Fibroblast of lung (primary cell): ENCODE results near the gene PARP3. TPM values are rescaled to one million over a fixed set of nuclear protein-coding genes. Genes with fewer than 3 reads are reported as not detected.
A peak's percentile ranks its signal among the peaks of the same experiment; 100 is the strongest.

Experiments
- DNase-seq, 2 donors: peaks; one replicate each; pipeline versions ENCODE4 v3.0.0 to v3.0.0-alpha.2; 2010; ENCODE audit warnings: low read depth in 2 of 2
- H2AFZ ChIP-seq: 2 replicates; pipeline ENCODE4 v1.5.1; 2012; ENCODE audit warnings: low read length, control low read depth, inconsistent platforms
- H3K27ac ChIP-seq: 2 replicates; pipeline ENCODE4 v1.5.1; 2011; ENCODE audit warnings: low read length, control low read depth; ENCODE audit not compliant: insufficient read depth
- H3K27me3 ChIP-seq: 2 replicates; pipeline ENCODE4 v1.5.1; 2011; ENCODE audit warnings: mild to moderate bottlenecking, low read length; ENCODE audit not compliant: control insufficient read depth, insufficient read depth
- H3K36me3 ChIP-seq: 2 replicates; pipeline ENCODE4 v1.5.1; 2011; ENCODE audit warnings: low read length; ENCODE audit not compliant: control insufficient read depth, insufficient read depth
- H3K4me1 ChIP-seq: 2 replicates; pipeline ENCODE4 v1.5.1; 2011; ENCODE audit warnings: low read length; ENCODE audit not compliant: control insufficient read depth, insufficient read depth; ENCODE audit errors: extremely low read depth
- H3K4me2 ChIP-seq: 2 replicates; pipeline ENCODE4 v1.5.1; 2011; ENCODE audit warnings: low read length, control low read depth; ENCODE audit not compliant: insufficient read depth; ENCODE audit errors: extremely low read depth
- H3K4me3 ChIP-seq, 4 experiments: fragments of 200-600 bp in 1 of 4; sonication (generic) in 1 of 4; replicated peaks in 1 of 4; 2 replicates each; pipeline ENCODE4 v1.5.1; 2011 to 2016; ENCODE audit warnings: low read length in 4 of 4, low read depth in 3 of 4, mild to moderate bottlenecking in 3 of 4, control low read depth in 2 of 4, inconsistent platforms in 1 of 4, mixed read lengths in 1 of 4; ENCODE audit not compliant: insufficient read depth in 1 of 4; ENCODE audit errors: control extremely low read depth in 1 of 4
- H3K79me2 ChIP-seq: 2 replicates; pipeline ENCODE4 v1.5.1; 2012; ENCODE audit warnings: mild to moderate bottlenecking, low read length, inconsistent platforms; ENCODE audit not compliant: control insufficient read depth, insufficient read depth
- H3K9ac ChIP-seq: 2 replicates; pipeline ENCODE4 v1.5.1; 2011; ENCODE audit warnings: mild to moderate bottlenecking, low read length, control low read depth; ENCODE audit not compliant: insufficient read depth
- H3K9me3 ChIP-seq: 2 replicates; pipeline ENCODE4 v1.5.1; 2012; ENCODE audit warnings: low read depth, low read length; ENCODE audit not compliant: control insufficient read depth, insufficient read depth
- H4K20me1 ChIP-seq: 2 replicates; pipeline ENCODE4 v1.5.1; 2011; ENCODE audit warnings: low read length; ENCODE audit not compliant: control insufficient read depth, insufficient read depth; ENCODE audit errors: extremely low read depth
- CTCF ChIP-seq, 2 donors: IDR thresholded peaks in 1 of 2; conservative IDR thresholded peaks in 1 of 2; 1 replicate in 1 of 2; 2 replicates in 1 of 2; pipeline ENCODE4 v1.5.1; 2011 to 2012; ENCODE audit warnings: low read length in 2 of 2, control low read depth in 1 of 2, inconsistent platforms in 1 of 2, low read depth in 1 of 2, mild to moderate bottlenecking in 1 of 2
- EZH2 ChIP-seq: IDR thresholded peaks from 2 replicates; pipeline ENCODE4 v1.5.1; 2012; ENCODE audit warnings: low read length, control low read depth, mild to moderate bottlenecking; ENCODE audit errors: missing control alignments
- polyA plus RNA-seq, 2 donors: library from polyadenylated mRNA; depleted of rRNA in 1 of 2; stranded (reverse) in 1 of 2; unstranded in 1 of 2; fragments of >200 nt; gene quantifications; 2 replicates each; pipeline ENCODE4 v1.2.1, GENCODE V29; 2011 to 2012; ENCODE audit warnings: missing spikeins in 1 of 2
- total RNA-seq: library from RNA; depleted of rRNA; stranded (reverse); fragments of >200 nt; gene quantifications from 2 replicates; pipeline ENCODE4 v1.2.1, GENCODE V29; 2014

Gene PARP3
- total and polyA plus RNA-seq, 2 donors (not counting 1 experiment from before 2014, with no cell fraction given), result 22.8 to 44.1 TPM

GRCh38 chr3:51937611-51938450 is 4.3 kb upstream of the PARP3 start:
- H3K4me3 ChIP-seq, result no peak overlapping the region
- no peak for DNase-seq
- H3K79me2 ChIP-seq, result peaks cover 19% of the 10 kb centered on the region
- H3K27ac ChIP-seq, result no peak overlapping the region
- H3K27me3 ChIP-seq, result no peaks in the 10 kb centered on the region
- H3K9me3 ChIP-seq, result no peaks in the 10 kb centered on the region
- H3K36me3 ChIP-seq, result peaks cover 18% of the 10 kb centered on the region
- TF ChIP-seq EZH2, result no peak
- TF ChIP-seq CTCF (conservative IDR thresholded peaks at IDR 0.05 in 1 of 2, IDR thresholded peaks at IDR 0.05 in 1 of 2; ENCODE audit: low read depth in 1 of 2, low read length in 2 of 2), result no peak
- H3K9ac ChIP-seq, result no peak overlapping the region
- peaks cover 10% of the 10 kb centered on the region for H3K4me1 ChIP-seq
- H3K4me2 ChIP-seq, result no peak overlapping the region
- no peak overlapping the region for H2AFZ ChIP-seq
- no peaks in the 10 kb centered on the region for H4K20me1 ChIP-seq

DNA sequence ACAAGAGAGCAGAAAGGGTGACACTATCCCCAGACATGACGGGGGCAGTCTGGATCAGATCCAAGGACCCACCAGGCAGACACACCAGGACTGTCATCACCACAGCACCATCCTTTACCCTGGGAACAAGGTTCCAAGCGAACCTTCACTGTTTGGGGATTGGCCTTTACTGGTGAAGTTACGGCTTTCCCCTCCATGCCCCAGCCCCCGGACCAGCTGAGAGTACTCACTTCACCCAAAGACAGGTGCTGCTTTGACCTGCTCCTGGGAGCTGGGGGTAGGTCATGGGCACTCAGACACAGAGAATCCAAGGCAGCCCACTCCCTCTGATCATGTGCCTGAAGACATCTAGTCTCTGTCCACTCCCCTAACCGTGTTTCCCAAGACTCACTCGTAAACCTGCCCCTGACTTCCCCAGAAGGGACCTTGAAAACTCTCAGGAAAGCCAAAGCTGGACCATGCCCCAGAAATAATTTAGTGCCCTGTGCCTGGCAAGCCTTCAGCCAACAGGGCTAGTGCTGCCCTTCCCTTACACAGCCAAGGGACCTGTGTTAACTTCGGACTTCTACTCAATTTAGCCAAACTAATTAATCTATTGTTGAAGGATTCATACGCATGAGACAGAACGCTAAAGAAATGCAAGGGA is 3.3 kb upstream of the PARP3 start:
- Histone ChIP-seq H3K4me1 (peaks cover 15% of the 10 kb centered on the region), H3K9ac (no peak overlapping the region), H4K20me1 (no peaks in the 10 kb centered on the region), H3K27me3 (no peaks in the 10 kb centered on the region), H3K4me2 (no peak overlapping the region), H3K4me3 (no peak overlapping the region), H3K36me3 (peaks cover 14% of the 10 kb centered on the region), H3K9me3 (no peaks in the 10 kb centered on the region), H3K79me2 (peaks cover 19% of the 10 kb centered on the region), H2AFZ (no peak overlapping the region), H3K27ac (no peak overlapping the region)
- DNase-seq, result no peak
- TF ChIP-seq CTCF (conservative IDR thresholded peaks at IDR 0.05 in 1 of 2, IDR thresholded peaks at IDR 0.05 in 1 of 2; ENCODE audit: low read depth in 1 of 2, low read length in 2 of 2) (no peak), EZH2 (no peak)

- DNase-seq, result peak in 1 of 2 donors; percentile 30
- no peak overlapping the region for H2AFZ ChIP-seq
These were observed 1.3 kb upstream of the PARP3 start for GRCh38 chr3:51940648-51941462.

More at GRCh38 chr3:51940648-51941462, 1.3 kb upstream of the PARP3 start:
- Histone ChIP-seq H3K9ac (peak overlapping the region; percentile 68), H3K36me3 (peaks cover 7% of the 10 kb centered on the region), H4K20me1 (no peaks in the 10 kb centered on the region), H3K4me1 (peaks cover 15% of the 10 kb centered on the region), H3K79me2 (peaks cover 19% of the 10 kb centered on the region), H3K9me3 (no peaks in the 10 kb centered on the region), H3K27me3 (no peaks in the 10 kb centered on the region), H3K4me3 (peak overlapping the region; percentile 46 to 90 (median 64)), H3K4me2 (peak overlapping the region; percentile 91), H3K27ac (peak overlapping the region; percentile 40)
- TF ChIP-seq EZH2 (no peak), CTCF (conservative IDR thresholded peaks at IDR 0.05 in 1 of 2, IDR thresholded peaks at IDR 0.05 in 1 of 2; ENCODE audit: low read depth in 1 of 2, low read length in 2 of 2) (no peak)
